Nephron progenitor cell (in vitro differentiated cells): ENCODE measurements around the gene TTYH3.
"Not testable (repeated sequence)": the region's sequence is repeated elsewhere in the genome, so short reads cannot be mapped to it uniquely, and the experiment has no call there.

ENCODE experiments used
- DNase-seq: peaks from one replicate; pipeline ENCODE4 v3.0.0; 2021
- H3K27ac Mint-ChIP-seq: 2 replicates; pipeline ENCODE4 v1.8.0; 2021; ENCODE audit warnings: mild to moderate bottlenecking, moderate library complexity, mixed read lengths
- H3K27me3 Mint-ChIP-seq: 2 replicates; pipeline ENCODE4 v1.8.0; 2021; ENCODE audit warnings: mild to moderate bottlenecking, low read depth, mixed read lengths; ENCODE audit not compliant: poor library complexity
- H3K36me3 Mint-ChIP-seq: 2 replicates; pipeline ENCODE4 v1.8.0; 2021; ENCODE audit warnings: low read depth, mixed read lengths
- H3K4me1 Mint-ChIP-seq: 2 replicates; pipeline ENCODE4 v1.8.0; 2021; ENCODE audit warnings: mixed read lengths
- H3K4me3 Mint-ChIP-seq: 2 replicates; pipeline ENCODE4 v1.8.0; 2021; ENCODE audit warnings: mild to moderate bottlenecking, moderate library complexity, mixed read lengths
- H3K9me3 Mint-ChIP-seq: 2 replicates; pipeline ENCODE4 v1.8.0; 2021; ENCODE audit warnings: mild to moderate bottlenecking, moderate library complexity, mixed read lengths
- CTCF ChIP-seq: fragments of 200-600 bp; sonication (generic); IDR thresholded peaks from 2 replicates; pipeline ENCODE4 v1.5.0; 2021; ENCODE audit warnings: antibody characterized with exemption

TTYH3 gene

GRCh38 chr7:2666155-2666554 is 34.4 kb downstream of the TTYH3 start:
- Mint-ChIP-seq H3K27ac (no peak overlapping the region), H3K4me1 (peaks cover 4% of the 10 kb centered on the region), H3K36me3 (no peaks in the 10 kb centered on the region), H3K27me3 (peaks cover 13% of the 10 kb centered on the region), H3K9me3 (no peaks in the 10 kb centered on the region), H3K4me3 (no peak overlapping the region)
- TF ChIP-seq CTCF = no peak
- no peak for DNase-seq

GRCh38 chr7:2666588-2667250 is 34.9 kb downstream of the TTYH3 start:
- H3K9me3 Mint-ChIP-seq = no peaks in the 10 kb centered on the region
- peaks cover 13% of the 10 kb centered on the region for H3K27me3 Mint-ChIP-seq
- H3K27ac Mint-ChIP-seq = no peak overlapping the region
- no peak for TF ChIP-seq CTCF
- H3K4me3 Mint-ChIP-seq = no peak overlapping the region
- no peaks in the 10 kb centered on the region for H3K36me3 Mint-ChIP-seq
- peaks cover 4% of the 10 kb centered on the region for H3K4me1 Mint-ChIP-seq
- no peak for DNase-seq

GRCh38 chr7:2667843-2668242 is 36.1 kb downstream of the TTYH3 start:
- peaks cover 4% of the 10 kb centered on the region for H3K4me1 Mint-ChIP-seq
- H3K4me3 Mint-ChIP-seq = no peak overlapping the region
- no peak for TF ChIP-seq CTCF
- no peak overlapping the region for H3K27ac Mint-ChIP-seq
- no peaks in the 10 kb centered on the region for H3K9me3 Mint-ChIP-seq
- peaks cover 13% of the 10 kb centered on the region for H3K27me3 Mint-ChIP-seq
- no peaks in the 10 kb centered on the region for H3K36me3 Mint-ChIP-seq
- DNase-seq = no peak

GRCh38 chr7:2668401-2668800 is 36.6 kb downstream of the TTYH3 start:
- peaks cover 4% of the 10 kb centered on the region for H3K4me1 Mint-ChIP-seq
- no peaks in the 10 kb centered on the region for H3K9me3 Mint-ChIP-seq
- no peak overlapping the region for H3K27ac Mint-ChIP-seq
- no peak overlapping the region for H3K4me3 Mint-ChIP-seq
- no peaks in the 10 kb centered on the region for H3K36me3 Mint-ChIP-seq
- no peak for TF ChIP-seq CTCF
- peaks cover 13% of the 10 kb centered on the region for H3K27me3 Mint-ChIP-seq
- DNase-seq = no peak

GRCh38 chr7:2670171-2670570 is 38.4 kb downstream of the TTYH3 start:
- no peak overlapping the region for H3K4me3 Mint-ChIP-seq
- peaks cover 4% of the 10 kb centered on the region for H3K4me1 Mint-ChIP-seq
- peaks cover 15% of the 10 kb centered on the region for H3K9me3 Mint-ChIP-seq
- no peak for TF ChIP-seq CTCF
- peaks cover 22% of the 10 kb centered on the region for H3K27me3 Mint-ChIP-seq
- H3K36me3 Mint-ChIP-seq = no peaks in the 10 kb centered on the region
- no peak for DNase-seq
- no peak overlapping the region for H3K27ac Mint-ChIP-seq

GRCh38 chr7:2670720-2671391 is 39.1 kb downstream of the TTYH3 start:
- H3K4me1 Mint-ChIP-seq = peaks cover 4% of the 10 kb centered on the region
- TF ChIP-seq CTCF = peak; percentile 86
- H3K27ac Mint-ChIP-seq = no peak overlapping the region
- H3K4me3 Mint-ChIP-seq = no peak overlapping the region
- H3K36me3 Mint-ChIP-seq = no peaks in the 10 kb centered on the region
- H3K27me3 Mint-ChIP-seq = peaks cover 25% of the 10 kb centered on the region
- H3K9me3 Mint-ChIP-seq = peaks cover 18% of the 10 kb centered on the region
- DNase-seq = peak; percentile 76

GRCh38 chr7:2673214-2673613 is 41.4 kb downstream of the TTYH3 start:
- Mint-ChIP-seq H3K27me3 (peaks cover 23% of the 10 kb centered on the region), H3K9me3 (peaks cover 18% of the 10 kb centered on the region)
- not testable (repeated sequence) for H3K36me3 Mint-ChIP-seq, DNase-seq, H3K27ac Mint-ChIP-seq, H3K4me1 Mint-ChIP-seq, H3K4me3 Mint-ChIP-seq
